ENCODE data around the gene MRPL17.

Gene MRPL17

GRCh38 chr11:6640036-6640984, 42.8 kb downstream of the MRPL17 start:
- TF ChIP-seq CTCF (IDR thresholded peaks at IDR 0.05; ENCODE audit: control insufficient read depth, extremely low read depth, insufficient read depth) = no peak
- DNase-seq (ENCODE audit: low read depth) = no peak
- H3K4me3 ChIP-seq (ENCODE audit: low read depth, low read length) = no peak overlapping the region

GRCh38 chr11:6638429-6638828, 44.7 kb downstream of the MRPL17 start:
- TF ChIP-seq CTCF (IDR thresholded peaks at IDR 0.05; ENCODE audit: control insufficient read depth, extremely low read depth, insufficient read depth) = no peak
- no peak overlapping the region for H3K4me3 ChIP-seq (ENCODE audit: low read depth, low read length)
- no peak for DNase-seq (ENCODE audit: low read depth)

GRCh38 chr11:6637871-6638270, 45.3 kb downstream of the MRPL17 start:
- peak; percentile 19 for DNase-seq (ENCODE audit: low read depth)
- TF ChIP-seq CTCF (IDR thresholded peaks at IDR 0.05; ENCODE audit: control insufficient read depth, extremely low read depth, insufficient read depth) = no peak
- no peak overlapping the region for H3K4me3 ChIP-seq (ENCODE audit: low read depth, low read length)

GRCh38 chr11:6636480-6636879, 46.7 kb downstream of the MRPL17 start:
- DNase-seq (ENCODE audit: low read depth) = no peak
- TF ChIP-seq CTCF (IDR thresholded peaks at IDR 0.05; ENCODE audit: control insufficient read depth, extremely low read depth, insufficient read depth) = no peak
- H3K4me3 ChIP-seq (ENCODE audit: low read depth, low read length) = no peak overlapping the region

GRCh38 chr11:6635082-6635932, 47.8 kb downstream of the MRPL17 start:
- no peak for DNase-seq (ENCODE audit: low read depth)
- TF ChIP-seq CTCF (IDR thresholded peaks at IDR 0.05; ENCODE audit: control insufficient read depth, extremely low read depth, insufficient read depth) = no peak
- no peak overlapping the region for H3K4me3 ChIP-seq (ENCODE audit: low read depth, low read length)

- DNase-seq (ENCODE audit: low read depth) = no peak
- H3K4me3 ChIP-seq (ENCODE audit: low read depth, low read length) = no peak overlapping the region
- no peak for TF ChIP-seq CTCF (IDR thresholded peaks at IDR 0.05; ENCODE audit: control insufficient read depth, extremely low read depth, insufficient read depth)
Observed at GRCh38 chr11:6634534-6634933, 48.6 kb downstream of the MRPL17 start.
